Stimulated activated naive CD4-positive, alpha-beta T cell treated with Interleukin-2 at 50 U/mL for 16 hours (primary cell): ENCODE measurements around the gene POU6F2.

Experiments used
- DNase-seq: peaks from one replicate; lab custom pipeline; 2025; lab: John Stamatoyannopoulos, UW

The POU6F2 gene

DNA sequence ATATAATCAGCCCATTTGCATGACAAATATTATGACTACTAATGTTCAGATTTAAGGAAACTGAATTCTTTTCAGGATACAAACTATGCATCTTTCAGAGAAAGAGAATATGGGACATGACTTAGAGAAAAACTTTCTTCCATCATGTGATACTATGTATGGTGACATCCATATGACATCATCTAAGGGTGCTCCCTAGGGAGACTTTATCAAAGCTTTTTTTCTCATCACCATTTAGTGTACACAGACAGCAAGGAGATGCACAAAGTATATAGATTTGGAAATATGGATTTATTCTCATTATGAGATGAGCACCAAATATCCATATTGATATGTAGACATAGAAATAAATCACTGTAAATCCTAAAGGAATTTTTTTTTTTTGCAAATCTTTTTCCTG, 424.3 kb downstream of the POU6F2 start:
- no peak for DNase-seq

DNA sequence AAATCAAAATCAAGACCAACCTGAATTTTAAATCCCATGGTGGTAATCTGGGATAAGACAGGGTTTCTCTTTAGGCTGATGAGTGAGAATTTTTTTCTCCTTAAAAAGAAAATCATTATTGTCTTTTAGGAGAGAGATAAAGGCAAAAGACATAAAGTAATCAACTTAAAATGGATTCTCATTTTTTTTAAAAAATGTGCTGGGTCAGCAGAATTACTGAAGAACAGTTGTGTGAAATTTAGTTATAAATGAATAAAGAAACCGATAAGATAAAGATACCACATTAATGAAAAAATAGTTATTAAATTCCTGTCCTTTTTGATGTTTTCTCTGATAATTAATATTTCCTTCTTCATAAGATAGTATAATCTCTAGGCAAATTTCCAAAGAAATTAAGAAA, 427.2 kb downstream of the POU6F2 start:
- DNase-seq: no peak

DNA sequence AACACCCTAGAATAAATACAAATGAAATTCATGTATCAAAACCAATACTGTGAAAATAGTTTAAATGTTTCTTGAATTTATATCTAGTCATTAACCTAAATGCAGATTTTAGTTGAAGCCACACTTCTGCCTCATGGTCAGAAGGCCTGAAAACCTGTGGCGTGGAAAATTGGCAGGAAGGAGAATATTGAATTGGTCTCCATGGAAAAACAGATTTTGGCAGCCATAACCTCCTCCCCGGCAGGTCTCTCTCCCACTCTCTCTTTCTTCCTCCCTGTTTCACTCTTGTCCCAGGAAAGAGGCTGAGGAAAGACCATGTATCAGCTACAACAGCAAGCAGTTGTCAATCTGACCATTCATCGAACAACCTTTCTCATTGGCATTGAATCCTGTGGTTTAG, 427.9 kb downstream of the POU6F2 start:
- DNase-seq: no peak

DNA sequence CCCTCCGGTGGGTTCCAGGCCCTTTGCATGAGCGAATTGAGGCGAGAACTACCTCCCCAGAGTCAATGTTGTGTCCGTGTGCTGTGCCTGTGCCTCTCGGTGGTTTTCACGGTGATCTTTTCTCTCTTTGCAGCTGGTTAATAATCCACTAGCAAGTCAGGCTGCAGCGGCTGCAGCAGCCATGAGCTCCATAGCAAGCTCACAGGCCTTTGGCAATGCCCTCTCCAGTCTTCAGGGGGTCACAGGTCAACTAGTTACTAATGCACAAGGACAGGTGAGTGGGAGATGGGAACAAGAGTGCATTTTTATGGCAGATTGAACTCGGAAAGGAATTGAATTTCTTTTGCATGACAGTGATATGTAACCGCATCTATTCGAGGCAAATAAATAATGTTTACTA, 428.8 kb downstream of the POU6F2 start:
- no peak for DNase-seq

DNA sequence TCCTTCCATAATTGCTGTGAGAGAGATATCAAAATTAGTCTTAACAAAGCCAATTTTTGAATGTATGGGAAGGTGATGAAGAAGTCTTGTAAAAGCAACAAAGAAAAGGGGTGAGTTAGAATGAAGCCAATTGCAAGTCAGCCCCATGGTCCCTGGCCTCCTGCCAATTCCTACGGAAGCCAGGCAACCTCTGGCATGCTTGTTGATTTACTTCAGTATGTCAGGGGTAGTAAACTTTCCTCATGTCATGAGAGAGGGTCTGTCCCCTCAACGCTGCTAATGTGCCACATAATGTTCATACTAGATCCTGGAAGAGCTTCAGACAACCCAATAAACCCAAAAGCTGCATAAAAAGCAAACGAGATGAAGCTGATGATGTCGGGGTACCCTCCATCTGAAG, 429.4 kb downstream of the POU6F2 start:
- no peak for DNase-seq

DNA sequence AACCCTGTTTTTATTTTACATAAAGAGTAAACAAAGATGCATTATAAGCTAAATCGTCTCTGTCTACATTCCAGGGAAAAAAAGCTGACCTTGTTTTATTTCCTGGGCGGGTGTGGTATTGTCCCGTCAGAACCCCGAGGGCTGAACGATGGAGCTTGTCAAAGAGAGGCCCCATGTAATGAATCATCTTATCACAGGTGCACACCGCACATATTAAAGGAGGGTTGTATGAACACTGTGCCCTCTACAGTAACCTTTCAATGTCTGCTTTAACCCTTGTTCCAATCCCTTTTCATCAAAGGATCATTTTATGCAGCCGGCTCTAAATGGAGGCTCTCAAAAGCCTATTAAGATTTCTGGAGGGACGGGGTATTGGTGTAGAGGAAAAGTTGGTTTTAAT, 430.0 kb downstream of the POU6F2 start:
- no peak for DNase-seq

DNA sequence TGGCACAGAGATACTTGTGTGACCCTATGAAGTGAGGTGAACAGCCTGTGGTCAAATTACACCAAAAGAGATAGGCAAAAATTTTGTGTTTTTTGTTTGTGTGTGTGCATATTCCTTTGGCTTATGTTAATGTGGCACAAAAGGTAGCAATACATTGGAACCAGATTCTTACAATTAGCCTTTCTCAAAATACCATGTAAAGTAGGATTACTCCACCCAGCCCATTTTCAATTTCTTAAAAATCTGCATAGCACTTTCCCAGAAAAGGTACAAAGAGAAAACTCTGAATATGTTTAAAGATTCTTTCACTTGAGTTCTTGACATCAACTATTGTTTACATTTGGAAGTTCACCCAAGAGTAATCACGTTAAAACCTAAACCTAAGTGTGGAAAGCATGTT, 431.2 kb downstream of the POU6F2 start:
- no peak for DNase-seq

DNA sequence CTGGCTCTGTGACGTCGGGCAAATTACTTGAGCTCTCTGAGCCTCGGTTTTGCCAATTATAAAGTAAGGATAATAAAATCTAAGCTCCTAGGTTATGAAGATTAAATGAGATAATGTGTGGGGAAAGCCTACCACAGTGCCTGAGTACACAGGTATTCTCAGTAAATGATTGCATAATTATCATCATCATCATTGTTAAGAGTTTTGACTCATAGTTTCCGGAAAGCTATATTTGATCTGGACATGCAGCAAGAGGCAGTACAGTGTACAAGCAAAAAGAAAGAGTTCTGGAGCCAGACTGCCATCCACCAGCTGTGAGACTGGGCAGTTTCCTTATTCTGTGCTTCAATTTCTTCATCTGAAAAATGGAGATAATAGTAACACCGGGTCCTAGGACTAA, 432.9 kb downstream of the POU6F2 start:
- no peak for DNase-seq

DNA sequence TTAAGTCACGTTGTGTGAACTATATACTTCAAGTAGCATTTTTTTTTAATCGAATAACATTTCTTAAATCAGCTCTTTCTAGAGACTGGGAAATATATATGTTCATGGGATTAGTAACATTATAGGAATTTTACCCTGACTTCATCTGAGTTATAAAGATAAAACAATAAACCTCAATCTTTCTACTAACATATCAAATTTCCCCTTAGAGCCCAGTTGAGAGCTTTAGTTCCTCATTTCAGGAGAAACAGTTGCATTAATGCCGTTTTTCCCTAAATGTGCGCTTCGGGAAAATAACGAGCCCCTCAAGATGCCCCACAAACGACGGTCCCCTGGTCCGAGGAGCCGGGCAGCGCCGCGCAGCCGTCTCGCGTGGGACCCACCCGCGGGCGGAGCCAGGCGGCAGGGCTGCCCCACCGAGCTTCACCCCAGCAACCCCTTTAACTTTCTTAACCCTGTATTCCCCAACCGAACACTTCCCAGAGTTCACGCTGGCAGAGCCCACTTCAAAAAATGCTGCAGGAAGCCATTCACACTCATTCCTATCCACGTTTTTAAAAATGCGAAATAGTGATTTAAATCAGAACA, 436.0 kb downstream of the POU6F2 start:
- no peak for DNase-seq

DNA sequence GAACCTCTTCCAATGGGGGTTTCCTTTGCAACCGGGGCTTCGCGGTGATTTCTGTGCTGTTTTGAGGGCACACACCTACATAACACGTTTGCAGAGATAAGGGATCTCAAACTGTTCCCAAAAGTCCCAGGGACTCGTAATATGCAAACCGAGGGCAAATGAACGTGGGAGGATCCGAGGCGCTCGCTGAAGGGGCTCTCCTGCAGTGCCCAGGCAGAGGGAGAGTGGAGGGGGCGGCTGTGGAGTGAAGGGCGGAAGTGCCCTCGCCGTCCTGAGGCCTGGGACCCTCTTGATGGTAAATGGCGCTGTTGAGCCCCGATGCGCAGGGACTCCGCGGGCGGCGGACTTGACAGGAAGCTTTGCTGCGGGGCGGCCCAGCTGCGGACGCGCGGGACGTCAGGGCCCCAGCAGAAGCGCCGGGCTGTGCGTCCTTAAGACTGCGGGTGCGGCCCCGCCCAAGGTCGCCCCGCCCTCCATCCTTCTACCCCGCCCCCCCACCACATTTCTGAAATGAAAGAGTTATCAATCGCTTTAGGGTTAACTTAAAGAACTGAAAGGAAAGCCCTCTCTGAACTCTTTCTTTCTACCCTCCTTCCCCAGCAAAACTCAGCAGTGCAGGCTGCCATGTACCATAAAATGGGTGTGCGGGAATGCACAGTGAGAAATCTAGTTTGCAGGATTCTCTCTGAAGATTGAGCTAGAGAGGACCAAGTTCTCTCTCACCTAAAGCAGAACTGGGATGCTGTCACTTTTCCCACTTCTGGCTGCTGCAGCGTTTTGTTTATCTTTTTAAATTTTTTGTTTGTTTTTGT, 436.7 kb downstream of the POU6F2 start:
- DNase-seq: peak; percentile 8

DNA sequence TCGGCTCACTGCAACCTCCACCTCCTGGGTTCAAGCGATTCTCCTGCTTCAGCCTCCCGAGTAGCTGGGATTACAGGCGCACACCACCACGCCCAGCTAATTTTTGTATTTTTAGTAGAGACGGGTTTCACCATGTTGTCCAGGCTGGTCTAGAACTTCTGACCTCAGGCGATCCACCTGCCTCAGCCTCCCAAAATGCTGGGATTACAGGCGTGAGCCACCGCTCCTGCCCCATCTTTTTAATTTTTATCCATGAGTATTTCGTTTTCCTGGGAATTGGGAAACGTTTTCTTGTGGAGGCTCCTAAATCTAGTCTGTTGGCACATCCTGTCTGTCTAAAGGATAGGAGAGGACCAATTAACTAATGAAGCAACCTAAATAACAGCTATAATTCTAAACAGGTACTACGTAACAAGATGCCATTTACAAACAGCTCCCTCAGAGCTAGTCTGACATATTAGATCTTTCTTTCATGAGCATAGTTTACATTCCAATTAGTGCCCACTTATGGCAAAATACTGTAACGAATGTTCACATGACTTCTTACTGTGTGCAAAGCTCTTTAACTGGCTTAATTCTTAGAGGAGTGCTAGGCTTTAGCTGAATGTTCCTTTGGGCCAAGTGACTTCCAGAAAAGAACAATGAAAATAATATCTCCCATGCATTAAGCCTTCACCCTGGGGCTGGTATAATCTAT, 437.5 kb downstream of the POU6F2 start:
- DNase-seq: no peak

DNA sequence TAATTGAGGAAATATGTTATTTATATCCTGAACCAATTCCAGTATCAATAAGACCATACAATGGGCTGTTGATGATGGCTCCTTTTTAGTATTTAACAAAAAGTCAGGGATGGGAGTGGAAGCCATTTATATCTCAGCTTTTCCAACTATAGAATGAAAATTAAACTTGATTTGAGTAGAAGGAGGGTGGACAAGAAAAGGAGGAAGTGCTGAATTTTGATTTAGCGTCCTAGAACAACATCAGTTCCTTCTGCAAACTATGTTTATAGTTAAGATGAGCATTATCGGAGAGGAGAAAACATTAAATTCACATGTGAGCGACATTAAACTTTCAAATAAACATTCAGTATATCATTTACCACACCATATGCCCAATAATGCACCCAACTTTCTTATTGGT, 439.2 kb downstream of the POU6F2 start:
- no peak for DNase-seq

DNA sequence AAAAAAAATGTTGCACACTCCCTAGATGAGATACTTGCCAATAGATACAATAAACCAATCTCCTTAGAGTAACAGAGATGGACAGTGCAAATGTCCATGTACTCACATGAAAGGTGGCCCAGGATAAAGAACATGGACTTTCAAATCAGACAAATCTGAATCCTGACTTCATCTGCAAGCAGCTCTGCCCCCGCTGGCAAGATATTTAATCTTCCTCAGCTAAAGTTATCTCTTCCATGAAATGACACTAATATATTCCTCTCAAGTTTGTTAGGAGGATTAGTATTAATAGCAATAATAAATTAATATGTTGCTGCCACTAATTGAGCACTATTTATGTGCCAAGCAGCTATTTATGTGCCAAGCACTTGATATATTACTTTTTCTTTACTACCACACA, 439.9 kb downstream of the POU6F2 start:
- no peak for DNase-seq

DNA sequence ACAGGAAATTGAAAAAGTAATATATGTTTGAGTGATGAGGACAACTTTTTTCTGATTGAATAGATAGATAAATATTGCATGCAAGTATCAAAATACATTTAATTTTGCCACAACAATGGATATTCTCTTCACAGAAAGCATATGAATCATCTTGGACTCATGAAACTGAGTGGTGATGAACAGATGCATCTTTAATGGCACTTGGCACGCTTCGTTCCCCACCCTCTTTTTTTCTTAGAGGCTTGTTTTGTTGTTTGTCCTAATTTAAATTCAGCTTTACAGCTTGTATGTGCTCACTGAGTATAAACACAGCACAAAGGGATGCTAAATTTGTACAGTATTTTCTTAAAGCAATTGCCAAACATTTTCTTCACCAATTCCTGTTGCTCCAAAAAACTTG, 443.5 kb downstream of the POU6F2 start:
- DNase-seq: no peak

DNA sequence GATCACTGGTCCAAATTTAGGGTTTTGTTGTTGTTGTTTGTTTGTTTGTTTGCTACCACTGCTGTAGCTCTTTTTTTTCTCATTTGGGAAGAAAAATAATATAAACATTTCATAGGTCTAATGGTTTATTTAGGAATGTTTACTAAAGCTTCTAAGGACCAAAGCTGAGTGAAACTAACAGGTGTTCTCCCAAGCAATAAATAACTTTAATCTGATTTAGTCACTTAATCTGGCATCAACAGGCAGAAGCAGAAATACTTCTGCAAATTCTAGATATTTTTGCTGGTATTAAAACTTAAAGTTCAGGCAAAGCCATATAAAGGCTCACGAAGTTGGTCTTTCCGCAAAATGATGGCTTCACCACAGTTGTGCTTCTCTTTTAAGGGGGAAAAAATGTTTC, 444.0 kb downstream of the POU6F2 start:
- DNase-seq: no peak

DNA sequence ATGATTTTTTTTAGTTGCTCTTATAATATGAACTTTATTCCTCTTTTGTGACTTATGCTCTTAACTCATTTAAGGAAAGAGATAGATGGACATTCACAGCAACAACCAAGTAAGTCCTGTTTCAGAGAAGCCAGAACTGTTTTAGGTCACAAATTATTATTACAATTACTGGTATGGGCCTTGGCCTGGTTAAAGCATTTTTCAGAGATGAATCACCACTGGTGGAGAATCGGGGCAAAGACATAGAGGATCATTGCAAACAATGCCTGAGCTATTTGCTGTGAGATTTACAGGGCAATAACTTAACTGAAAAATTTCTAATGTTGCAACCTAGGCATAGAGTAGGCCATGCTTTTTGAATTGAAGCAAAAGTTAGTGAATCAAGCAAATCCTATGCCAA, 450.5 kb downstream of the POU6F2 start:
- no peak for DNase-seq

DNA sequence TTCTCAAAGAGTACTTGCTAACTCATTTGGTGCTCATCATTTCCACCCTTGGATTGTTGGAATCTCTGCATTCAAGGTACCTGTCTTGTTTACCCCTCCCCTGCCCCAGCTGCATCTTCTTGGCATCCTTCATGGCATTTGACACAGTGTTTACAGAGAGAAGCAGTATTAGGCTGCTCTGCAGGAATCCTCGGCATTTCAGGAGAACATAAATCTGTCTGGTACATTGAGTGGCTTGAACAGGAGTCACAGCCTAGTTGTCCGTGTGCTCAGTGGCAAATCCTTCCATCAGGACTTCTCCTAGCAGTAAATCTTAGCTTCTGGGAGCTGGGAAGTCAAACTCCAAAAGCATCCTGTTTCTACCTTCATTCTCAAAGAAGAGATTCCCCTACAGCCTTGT, 451.7 kb downstream of the POU6F2 start:
- no peak for DNase-seq

DNA sequence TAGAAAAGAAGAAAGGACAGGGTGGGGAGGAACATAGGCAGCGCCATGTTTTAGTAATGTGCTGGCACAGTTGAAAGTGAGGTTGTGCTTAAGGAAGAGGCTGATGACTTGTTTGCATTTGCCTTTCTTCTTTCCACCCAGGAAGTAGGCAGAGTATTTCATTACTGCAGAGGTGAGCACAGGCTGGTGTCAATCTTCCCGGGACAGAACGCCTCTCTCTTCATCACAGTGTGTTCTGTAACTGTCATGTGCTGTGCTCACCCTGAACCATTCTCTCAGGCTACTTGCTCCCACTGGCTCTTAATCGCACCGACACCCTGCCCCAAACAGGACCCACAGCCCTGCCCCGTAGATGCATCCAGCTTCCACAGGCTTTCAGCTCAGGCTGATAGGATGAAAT, 452.7 kb downstream of the POU6F2 start:
- DNase-seq: no peak

DNA sequence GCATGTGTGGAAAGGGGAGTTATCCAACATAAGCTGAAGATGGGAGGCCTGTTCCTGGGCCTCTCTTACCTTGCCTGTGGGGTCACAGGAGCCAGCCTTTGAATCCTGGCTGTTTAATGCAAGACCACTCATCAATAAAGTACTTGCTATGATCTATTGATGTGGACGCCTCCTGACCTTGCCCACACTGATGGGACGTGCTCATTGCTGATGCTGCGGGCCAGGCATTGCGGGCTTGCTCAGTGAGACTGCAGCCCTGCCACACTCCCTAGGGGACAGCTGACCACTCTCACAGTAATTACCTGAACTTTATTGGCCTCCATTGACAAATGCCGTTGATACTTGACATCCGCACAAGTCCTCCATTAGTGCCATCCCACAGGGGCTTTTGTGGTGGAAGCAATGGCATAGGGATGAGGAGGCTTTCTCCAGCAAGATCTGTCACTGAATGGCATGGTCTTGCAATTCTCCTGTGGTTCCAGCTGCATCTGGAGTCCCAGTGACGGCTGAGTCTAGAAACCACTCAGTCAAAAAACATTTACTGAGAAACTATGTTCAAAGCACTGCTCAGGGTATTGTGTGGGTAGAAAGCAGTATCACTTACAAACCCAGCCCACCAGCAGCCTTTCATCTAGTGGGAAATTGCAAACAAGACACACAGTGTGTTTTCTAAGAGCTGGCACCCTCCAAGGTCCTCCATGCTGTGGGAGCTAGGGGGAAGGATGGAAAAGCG, 453.4 kb downstream of the POU6F2 start:
- DNase-seq: no peak

DNA sequence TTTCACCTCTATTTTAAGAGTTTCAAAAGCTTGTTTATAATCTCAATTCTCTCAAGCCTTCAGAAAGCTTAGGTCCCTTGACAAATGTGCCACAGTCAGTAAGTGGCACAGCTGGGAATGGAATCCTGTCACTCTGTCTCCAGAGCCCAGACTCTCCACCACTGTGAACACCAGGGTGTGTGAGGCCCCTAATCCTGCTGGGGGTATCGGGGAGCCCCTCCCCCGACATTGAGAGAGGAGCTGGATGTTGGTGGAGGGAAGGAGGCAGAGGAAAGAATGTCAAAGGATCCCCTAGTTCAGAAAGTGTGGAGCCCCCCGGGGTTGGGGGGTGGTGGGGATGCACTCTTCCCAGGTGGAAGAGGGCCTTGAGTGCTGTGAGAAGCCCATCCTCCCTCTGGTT, 454.7 kb downstream of the POU6F2 start:
- no peak for DNase-seq

DNA sequence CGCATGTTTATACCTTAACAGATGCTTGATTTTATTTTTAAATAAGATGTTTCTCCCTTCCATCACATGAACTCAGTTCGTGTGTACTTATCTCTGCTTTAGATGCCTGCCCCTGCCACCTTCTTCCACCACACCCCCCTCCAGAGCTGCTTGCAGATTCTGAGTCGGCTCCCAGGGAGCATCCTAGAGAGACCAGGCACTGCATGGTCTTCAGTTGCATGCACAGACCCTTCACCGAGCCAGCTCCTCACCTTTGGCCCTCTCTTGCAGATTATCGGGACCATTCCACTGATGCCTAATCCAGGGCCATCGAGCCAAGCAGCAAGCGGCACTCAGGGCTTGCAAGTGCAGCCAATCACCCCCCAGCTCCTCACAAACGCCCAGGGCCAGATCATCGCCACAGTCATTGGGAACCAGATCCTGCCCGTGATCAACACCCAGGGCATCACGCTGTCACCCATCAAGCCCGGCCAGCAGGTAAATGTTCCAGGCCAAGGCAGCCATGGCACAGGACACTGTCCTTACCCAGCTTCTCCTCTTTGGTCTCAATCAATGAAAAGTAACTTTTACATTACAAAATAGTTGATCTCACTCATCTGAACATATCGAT, 455.2 kb downstream of the POU6F2 start:
- no peak for DNase-seq

DNA sequence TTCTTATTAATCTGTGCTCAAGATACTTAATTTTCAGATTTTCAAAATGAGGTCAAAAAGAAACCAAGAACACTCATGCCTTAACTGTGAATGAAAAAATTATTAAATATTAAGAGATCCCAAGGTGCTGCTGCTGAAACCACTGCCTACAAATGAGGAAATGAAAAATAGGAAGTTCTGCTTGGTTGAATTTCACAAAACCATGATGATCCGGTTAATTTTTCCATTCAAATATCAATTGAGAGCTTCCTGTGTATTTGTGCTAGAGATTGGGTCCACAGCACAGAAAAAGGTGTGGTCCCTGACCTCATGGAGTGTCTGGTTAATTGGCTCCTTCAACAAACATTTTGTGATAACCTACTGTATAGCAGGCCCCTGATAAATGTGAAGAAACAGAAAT, 455.8 kb downstream of the POU6F2 start:
- DNase-seq: no peak
